H1 (cell line): ENCODE data around the gene RNASE4. TPM values are rescaled to one million over a fixed set of nuclear protein-coding genes. Genes with fewer than 3 reads are reported as not detected.
A peak's percentile ranks its signal among the peaks of the same experiment; 100 is the strongest.

Source experiments
- CTCF ChIA-PET: fragments of 300-600 bp; sonication (Branson Sonifier 250); formaldehyde crosslinking; loops from one replicate; lab custom pipeline; 2021; ENCODE audit not compliant: partially characterized antibody; lab: Charles Lee
- POLR2A ChIA-PET: fragments of 300-600 bp; sonication (Branson Sonifier 250); formaldehyde crosslinking; loops from one replicate; lab custom pipeline; 2021; ENCODE audit warnings: inconsistent platforms; ENCODE audit not compliant: partially characterized antibody; lab: Charles Lee
- DNase-seq, 2 experiments: peaks; one replicate each; pipeline versions ENCODE4 v3.0.0 to v3.0.0-alpha.2; 2010 to 2022; ENCODE audit warnings: low spot score in 2 of 2, low read depth in 1 of 2, mixed read lengths in 1 of 2
- FAIRE-seq: peaks from 2 replicates; lab custom pipeline; 2011; peaks lifted over from hg19 to GRCh38; lab: Jason Lieb, UNC
- H2AFZ ChIP-seq: 2 replicates; pipeline ENCODE4 v1.8.1; 2012; ENCODE audit warnings: low read length, inconsistent platforms
- H2AK5ac ChIP-seq: 2 replicates; pipeline ENCODE4 v1.6.1; 2013; ENCODE audit warnings: low read depth, low read length
- H2BK120ac ChIP-seq: replicated peaks from 2 replicates; pipeline ENCODE3; 2013; ENCODE audit warnings: low read depth, low read length, inconsistent platforms
- H2BK12ac ChIP-seq: 2 replicates; pipeline ENCODE4 v1.6.1; 2013; ENCODE audit warnings: low read depth, low read length
- H2BK15ac ChIP-seq: 2 replicates; pipeline ENCODE4 v1.6.1; 2013; ENCODE audit warnings: low read length
- H2BK20ac ChIP-seq: 2 replicates; pipeline ENCODE4 v1.6.1; 2013; ENCODE audit warnings: low read length
- H2BK5ac ChIP-seq: 2 replicates; pipeline ENCODE4 v1.6.1; 2013; ENCODE audit warnings: low read depth, low read length
- H3K14ac ChIP-seq: 2 replicates; pipeline ENCODE4 v1.6.1; 2013; ENCODE audit warnings: inconsistent platforms; ENCODE audit not compliant: insufficient read length
- H3K18ac ChIP-seq: 2 replicates; pipeline ENCODE4 v1.6.1; 2013; ENCODE audit warnings: low read length; ENCODE audit errors: extremely low read depth
- H3K23ac ChIP-seq: 2 replicates; pipeline ENCODE4 v1.6.1; 2013; ENCODE audit warnings: inconsistent platforms; ENCODE audit not compliant: insufficient read length
- H3K23me2 ChIP-seq: 2 replicates; pipeline ENCODE4 v1.6.1; 2013; ENCODE audit warnings: low read depth, low read length
- H3K27ac ChIP-seq: 2 replicates; pipeline ENCODE4 v1.6.1; 2011; ENCODE audit warnings: low read depth, low read length, inconsistent platforms
- H3K27me3 ChIP-seq, 4 experiments: replicated peaks in 1 of 4; 1 replicate in 1 of 4; 2 replicates in 3 of 4; pipeline versions ENCODE4 v1.6.1 to v1.8.1; 2011 to 2013; ENCODE audit warnings: low read length in 3 of 4, mild to moderate bottlenecking in 3 of 4, inconsistent platforms in 2 of 4, mixed read lengths in 2 of 4, moderate library complexity in 1 of 4; ENCODE audit not compliant: control insufficient read depth in 3 of 4, insufficient read depth in 3 of 4; ENCODE audit errors: extremely low read depth in 1 of 4
- H3K36me3 ChIP-seq, 4 experiments: 2 replicates each; pipeline versions ENCODE4 v1.6.1 to v1.8.1; 2011 to 2013; ENCODE audit warnings: mild to moderate bottlenecking in 4 of 4, low read length in 3 of 4, moderate library complexity in 2 of 4, control low read depth in 1 of 4, inconsistent platforms in 1 of 4; ENCODE audit not compliant: insufficient read depth in 4 of 4, control insufficient read depth in 2 of 4
- H3K4ac ChIP-seq: replicated peaks from 2 replicates; pipeline ENCODE3; 2013; ENCODE audit warnings: low read length, low read depth, mixed read lengths, inconsistent platforms; ENCODE audit not compliant: insufficient read length
- H3K4me1 ChIP-seq, 4 experiments: replicated peaks in 1 of 4; 1 replicate in 1 of 4; 2 replicates in 3 of 4; pipeline versions ENCODE4 v1.6.1 to v1.8.1; 2011 to 2013; ENCODE audit warnings: low read length in 3 of 4, inconsistent platforms in 2 of 4, mixed read lengths in 1 of 4; ENCODE audit not compliant: insufficient read depth in 4 of 4, control insufficient read depth in 3 of 4
- H3K4me2 ChIP-seq, 2 experiments: 2 replicates each; pipeline versions ENCODE4 v1.6.1 to v1.8.1; 2011 to 2013; ENCODE audit warnings: low read depth in 2 of 2, low read length in 2 of 2, control low read depth in 1 of 2, inconsistent platforms in 1 of 2, mild to moderate bottlenecking in 1 of 2; ENCODE audit not compliant: insufficient read depth in 1 of 2
- H3K4me3 ChIP-seq, 4 experiments: fragments of 200-600, 300-600 bp in 1 of 4; sonication (generic), shearing (Covaris generic), sonication (Bioruptor Twin) in 1 of 4; 2 replicates each; pipeline versions ENCODE4 v1.5.1 to v1.8.1; 2011 to 2016; ENCODE audit warnings: low read length in 4 of 4, low read depth in 3 of 4, control low read depth in 2 of 4, inconsistent platforms in 2 of 4, mild to moderate bottlenecking in 2 of 4, mixed read lengths in 1 of 4, moderate library complexity in 1 of 4; ENCODE audit not compliant: insufficient read depth in 2 of 4; ENCODE audit errors: extremely low read depth in 1 of 4
- H3K56ac ChIP-seq: replicated peaks from 2 replicates; pipeline ENCODE3; 2013; ENCODE audit warnings: low read depth, mild to moderate bottlenecking, mixed read lengths, low read length, inconsistent platforms; ENCODE audit not compliant: insufficient read length
- H3K79me1 ChIP-seq: 2 replicates; pipeline ENCODE4 v1.6.1; 2013; ENCODE audit warnings: low read depth, low read length, control low read depth
- H3K79me2 ChIP-seq, 2 experiments: 2 replicates each; pipeline versions ENCODE4 v1.6.1 to v1.8.1; 2012 to 2013; ENCODE audit warnings: low read length in 2 of 2, mild to moderate bottlenecking in 2 of 2, inconsistent platforms in 1 of 2; ENCODE audit not compliant: insufficient read depth in 2 of 2, control insufficient read depth in 1 of 2
- H3K9ac ChIP-seq, 4 experiments: replicated peaks in 1 of 4; 1 replicate in 1 of 4; 2 replicates in 3 of 4; pipeline versions ENCODE4 v1.6.1 to v1.8.1; 2011 to 2013; ENCODE audit warnings: low read depth in 3 of 4, low read length in 3 of 4, control low read depth in 2 of 4, mild to moderate bottlenecking in 2 of 4, moderate library complexity in 2 of 4, inconsistent platforms in 1 of 4; ENCODE audit errors: extremely low read depth in 1 of 4
- H3K9me3 ChIP-seq, 2 experiments: 2 replicates each; pipeline versions ENCODE4 v1.6.1 to v1.8.1; 2012 to 2013; ENCODE audit warnings: mild to moderate bottlenecking in 2 of 2, moderate library complexity in 2 of 2, control low read depth in 1 of 2, inconsistent platforms in 1 of 2, low read depth in 1 of 2, low read length in 1 of 2, mixed read lengths in 1 of 2; ENCODE audit not compliant: insufficient read depth in 2 of 2
- H4K20me1 ChIP-seq, 2 experiments: replicated peaks in 1 of 2; 2 replicates each; pipeline versions ENCODE3 to v1.8.1; 2011 to 2013; ENCODE audit warnings: inconsistent platforms in 2 of 2, low read length in 2 of 2, mild to moderate bottlenecking in 1 of 2; ENCODE audit not compliant: insufficient read depth in 2 of 2, control insufficient read depth in 1 of 2
- H4K5ac ChIP-seq: 2 replicates; pipeline ENCODE4 v1.6.1; 2013; ENCODE audit warnings: low read length, low read depth, mixed read lengths, inconsistent platforms; ENCODE audit not compliant: insufficient read length
- H4K8ac ChIP-seq: 2 replicates; pipeline ENCODE4 v1.8.0; 2013; ENCODE audit warnings: mild to moderate bottlenecking, moderate library complexity, low read length, inconsistent platforms; ENCODE audit not compliant: insufficient read depth; ENCODE audit errors: extremely low read depth
- H4K91ac ChIP-seq: replicated peaks from 2 replicates; pipeline ENCODE3; 2013; ENCODE audit warnings: low read length, mixed read lengths, inconsistent platforms; ENCODE audit not compliant: insufficient read length
- BCL11A ChIP-seq, 2 experiments: IDR thresholded peaks; one replicate each; pipeline ENCODE4 v1.6.1; 2011; ENCODE audit warnings: low read depth in 2 of 2, low read length in 2 of 2, mild to moderate bottlenecking in 2 of 2
- CTCF ChIP-seq, 3 experiments: IDR thresholded peaks; 1 replicate in 2 of 3; 2 replicates in 1 of 3; pipeline versions ENCODE4 v1.5.1 to v1.6.1; 2011; ENCODE audit warnings: low read length in 3 of 3, mild to moderate bottlenecking in 3 of 3, inconsistent platforms in 2 of 3, low read depth in 1 of 3, moderate library complexity in 1 of 3; ENCODE audit not compliant: insufficient read depth in 1 of 3; ENCODE audit errors: control extremely low read depth in 1 of 3
- FOSL1 ChIP-seq: IDR thresholded peaks from 2 replicates; pipeline ENCODE4 v1.6.1; 2011; ENCODE audit warnings: mild to moderate bottlenecking, low read depth, low read length, moderate library complexity; ENCODE audit not compliant: insufficient read depth
- GABPA ChIP-seq: IDR thresholded peaks from 2 replicates; pipeline ENCODE4 v1.6.1; 2011; ENCODE audit warnings: mild to moderate bottlenecking, low read length, moderate library complexity, borderline replicate concordance; ENCODE audit not compliant: insufficient read depth
- JUN ChIP-seq: IDR thresholded peaks from 2 replicates; pipeline ENCODE4 v1.6.1; 2011; ENCODE audit warnings: low read depth, mild to moderate bottlenecking, improper control_type of control experiment, low read length
- JUND ChIP-seq: IDR thresholded peaks from 2 replicates; pipeline ENCODE4 v1.6.1; 2011; ENCODE audit warnings: mild to moderate bottlenecking, improper control_type of control experiment, low read length
- KDM5A ChIP-seq: fragments of 200-600 bp; IDR thresholded peaks from 2 replicates; pipeline ENCODE4 v1.7.1; 2012; ENCODE audit warnings: mild to moderate bottlenecking, low read length, inconsistent platforms, mixed read lengths
- MAFK ChIP-seq: IDR thresholded peaks from 2 replicates; pipeline ENCODE4 v1.6.1; 2012; ENCODE audit warnings: low read depth, mild to moderate bottlenecking, improper control_type of control experiment, low read length
- TAF7 ChIP-seq: optimal IDR thresholded peaks from 2 replicates; pipeline ENCODE3; 2011; ENCODE audit warnings: low read depth, mild to moderate bottlenecking, inconsistent platforms, low read length, moderate library complexity, borderline replicate concordance
- TBP ChIP-seq: IDR thresholded peaks from 2 replicates; pipeline ENCODE4 v1.6.1; 2011; ENCODE audit warnings: low read depth, low read length, improper control_type of control experiment
- TEAD4 ChIP-seq: IDR thresholded peaks from 2 replicates; pipeline ENCODE4 v1.6.1; 2012; ENCODE audit warnings: low read depth, low read length, inconsistent platforms, mixed read lengths
- WGBS, 2 experiments: shearing (Covaris generic) in 1 of 2; methylation state at CpG; one replicate each; pipeline versions ENCODE4 v1.1.6 to v1.1.7; 2013 to 2015; ENCODE audit warnings: low lambda C conversion rate in 2 of 2, mixed read lengths in 2 of 2, inconsistent platforms in 1 of 2, low coverage in 1 of 2, missing lambda C conversion rate in 1 of 2; ENCODE audit not compliant: insufficient replicate concordance in 2 of 2, insufficient coverage in 1 of 2, insufficient read length in 1 of 2; ENCODE audit errors: extremely low coverage in 1 of 2, missing lambda C conversion rate in 1 of 2; 5-methylcytosine and 5-hydroxymethylcytosine counted together
- polyA plus RNA-seq, 7 experiments: library from polyadenylated mRNA; depleted of rRNA in 3 of 7; stranded (reverse) in 5 of 7; unstranded in 2 of 7; fragments of >200 nt in 5 of 7; fragments of 200-250 nt in 2 of 7; gene quantifications; 1 replicate in 5 of 7; 2 replicates in 1 of 7; 4 replicates in 1 of 7; pipeline versions ENCODE4 v1.2.1 to v1.2.3, GENCODE V29; 2011 to 2013; ENCODE audit warnings: missing spikeins in 2 of 7, mixed read lengths in 2 of 7
- total RNA-seq: library from RNA; stranded (reverse); fragmentation: NEBNext Ultra II Directional; extraction: Animal tissue kit (Norgen Biotek cat#: 25700); gene quantifications from 2 replicates; pipeline ENCODE4 v1.2.1, GENCODE V29; 2021

RNASE4 gene
- total and polyA plus RNA-seq, 2 of the 8 experiments (the other 6 are each of a cell fraction or from before 2014, with no cell fraction given): 0.61 to 3.5 TPM

- no peak overlapping the region for H4K8ac ChIP-seq
- H3K79me1 ChIP-seq: no peaks in the 10 kb centered on the region
- no peaks in the 10 kb centered on the region for H3K9me3 ChIP-seq
- no peak overlapping the region for H2AK5ac ChIP-seq
- H3K27ac ChIP-seq: no peak overlapping the region
- H3K14ac ChIP-seq: no peak overlapping the region
- no peak overlapping the region for H2BK12ac ChIP-seq
- 0 out of 2 replicates have a peak overlapping the region, but pooled peaks have one; percentile 27 for H2AFZ ChIP-seq
- no peaks in the 10 kb centered on the region for H3K23me2 ChIP-seq
- H3K56ac ChIP-seq: no peak overlapping the region
- no peak overlapping the region for H4K91ac ChIP-seq
- H3K4me1 ChIP-seq: peaks cover 0 to 3% (median 0%) of the 10 kb centered on the region in 4 experiments; a peak in 2 of 7 replicates
- H4K5ac ChIP-seq: no peak overlapping the region
- H3K4me2 ChIP-seq: no peak overlapping the region
- DNase-seq (no peak), FAIRE-seq (no peak)
- no peak overlapping the region for H2BK5ac ChIP-seq
- H2BK20ac ChIP-seq: no peak overlapping the region
- H3K4me3 ChIP-seq: no peak overlapping the region
- no peak overlapping the region for H3K9ac ChIP-seq
- CTCF ChIA-PET: interaction anchor here (0.9 to 1.5 kb wide), 4 partner anchors 8 to 14 kb away, joined by 3 to 6 read pairs (median 3); no protein-coding TSS in a partner anchor
- no peaks in the 10 kb centered on the region for H4K20me1 ChIP-seq
- H3K4ac ChIP-seq: no peak overlapping the region
- no peak overlapping the region for H3K18ac ChIP-seq
- H2BK15ac ChIP-seq: no peak overlapping the region
- POLR2A ChIA-PET: no interaction called here
- H3K79me2 ChIP-seq: no peaks in the 10 kb centered on the region
- no peaks in the 10 kb centered on the region for H3K27me3 ChIP-seq
- no peak overlapping the region for H2BK120ac ChIP-seq
- no peaks in the 10 kb centered on the region for H3K36me3 ChIP-seq
- no peak overlapping the region for H3K23ac ChIP-seq
- 92% methylated on average over 4 of the region's 4 CpGs; no CpG with 5 or more reads in 1 of the 2 experiments for WGBS, 2 experiments
- TF ChIP-seq KDM5A (no peak), TEAD4 (no peak), FOSL1 (no peak), CTCF (IDR thresholded peaks at IDR 0.05; ENCODE audit: control extremely low read depth in 1 of 3, insufficient read depth in 1 of 3, low read depth in 1 of 3, low read length in 3 of 3) (no peak), BCL11A (IDR thresholded peaks at IDR 0.05; ENCODE audit: low read depth in 2 of 2, low read length in 2 of 2) (no peak), JUND (no peak), JUN (no peak), TBP (no peak), GABPA (no peak), MAFK (no peak), TAF7 (no peak)
Measured at GRCh38 chr14:20671597-20672283, 12.6 kb upstream of the RNASE4 start.
